Neural progenitor cell (in vitro differentiated cells): Measurements from ENCODE around the gene STOM. TPM values are rescaled to one million over a fixed set of nuclear protein-coding genes. Genes with fewer than 3 reads are reported as not detected.

Source experiments
- DNase-seq: peaks from one replicate; pipeline ENCODE4 v3.0.0-alpha.2; 2016; ENCODE audit warnings: low spot score
- H2AFZ ChIP-seq: fragments of 200-600 bp; sonication (generic); replicated peaks from 2 replicates; pipeline ENCODE4 v1.6.1; 2016; ENCODE audit warnings: antibody characterized with exemption
- H3F3A ChIP-seq: fragments of 200-600 bp; sonication (generic); 2 replicates; pipeline ENCODE4 v1.6.1; 2016; ENCODE audit warnings: antibody characterized with exemption, low read depth
- H3K27ac ChIP-seq: fragments of 200-600 bp; sonication (generic); 2 replicates; pipeline ENCODE4 v1.5.1; 2016; ENCODE audit warnings: mild to moderate bottlenecking
- H3K27me3 ChIP-seq: fragments of 200-600 bp; sonication (generic); 2 replicates; pipeline ENCODE4 v1.6.1; 2016; ENCODE audit warnings: mild to moderate bottlenecking, moderate library complexity
- H3K36me3 ChIP-seq: fragments of 200-600 bp; sonication (generic); 2 replicates; pipeline ENCODE4 v1.5.1; 2016
- H3K4me1 ChIP-seq: fragments of 200-600 bp; sonication (generic); 2 replicates; pipeline ENCODE4 v1.6.1; 2016; ENCODE audit warnings: mixed run types
- H3K4me2 ChIP-seq: fragments of 200-600 bp; sonication (generic); 2 replicates; pipeline ENCODE4 v1.6.1; 2016
- H3K4me3 ChIP-seq: fragments of 200-600 bp; sonication (generic); 2 replicates; pipeline ENCODE4 v1.5.1; 2016
- H3K79me2 ChIP-seq: fragments of 200-600 bp; sonication (generic); 2 replicates; pipeline ENCODE4 v1.6.1; 2016; ENCODE audit warnings: low read depth
- H3K9ac ChIP-seq: fragments of 200-600 bp; sonication (generic); 2 replicates; pipeline ENCODE4 v1.6.1; 2016
- H3K9me3 ChIP-seq: fragments of 200-600 bp; sonication (generic); 2 replicates; pipeline ENCODE4 v1.5.1; 2016; ENCODE audit warnings: low read depth
- H4K20me1 ChIP-seq: fragments of 200-600 bp; sonication (generic); 2 replicates; pipeline ENCODE4 v1.6.1; 2016; ENCODE audit warnings: low read depth
- H3K27ac Mint-ChIP-seq: 3 replicates; pipeline ENCODE4 v1.8.0; 2021; ENCODE audit warnings: mixed read lengths
- H3K27me3 Mint-ChIP-seq: 2 replicates; pipeline ENCODE4 v1.8.0; 2022; ENCODE audit warnings: low read depth, mild to moderate bottlenecking, inconsistent platforms, moderate library complexity, mixed read lengths; ENCODE audit not compliant: insufficient read depth
- H3K36me3 Mint-ChIP-seq: 3 replicates; pipeline ENCODE4 v1.8.0; 2021; ENCODE audit warnings: mixed read lengths
- H3K4me1 Mint-ChIP-seq: 3 replicates; pipeline ENCODE4 v1.8.0; 2021; ENCODE audit warnings: mixed read lengths
- H3K4me3 Mint-ChIP-seq: 3 replicates; pipeline ENCODE4 v1.8.0; 2021; ENCODE audit warnings: mild to moderate bottlenecking, moderate library complexity, mixed read lengths
- H3K9me3 Mint-ChIP-seq: 3 replicates; pipeline ENCODE4 v1.8.0; 2020; ENCODE audit warnings: mixed read lengths
- CTCF ChIP-seq: fragments of 200-600 bp; sonication (generic); IDR thresholded peaks from 2 replicates; pipeline ENCODE4 v1.5.1; 2017; ENCODE audit warnings: antibody characterized with exemption, mild to moderate bottlenecking
- EZH2 ChIP-seq: fragments of 200-600 bp; sonication (generic); IDR thresholded peaks from 2 replicates; pipeline ENCODE4 v1.6.1; 2017; ENCODE audit warnings: antibody characterized with exemption, mild to moderate bottlenecking, moderate library complexity
- EZH2phosphoT487 ChIP-seq: fragments of 200-600 bp; sonication (generic); IDR thresholded peaks from 2 replicates; pipeline ENCODE4 v1.6.1; 2017; ENCODE audit warnings: antibody characterized with exemption
- total RNA-seq: library from RNA; depleted of rRNA; stranded (reverse); fragments of >200 nt; gene quantifications from 2 replicates; pipeline ENCODE4 v1.2.3, GENCODE V29; 2015; ENCODE audit warnings: low replicate concordance

STOM gene
- total RNA-seq, 1 donor from 2014 or later = 99.4 TPM

- H3K36me3 Mint-ChIP-seq = peaks cover 9% of the 10 kb centered on the region
- Histone ChIP-seq H3F3A (no peaks in the 10 kb centered on the region), H3K27ac (no peak overlapping the region), H3K79me2 (no peaks in the 10 kb centered on the region), H3K4me3 (no peak overlapping the region), H3K4me1 (no peaks in the 10 kb centered on the region), H3K27me3 (no peaks in the 10 kb centered on the region), H2AFZ (no peak overlapping the region), H3K36me3 (no peaks in the 10 kb centered on the region), H4K20me1 (no peaks in the 10 kb centered on the region), H3K9ac (no peak overlapping the region), H3K4me2 (no peak overlapping the region), H3K9me3 (no peaks in the 10 kb centered on the region)
- TF ChIP-seq EZH2phosphoT487 (no peak), CTCF (no peak)
- H3K9me3 Mint-ChIP-seq = no peaks in the 10 kb centered on the region
- no peaks in the 10 kb centered on the region for H3K4me1 Mint-ChIP-seq
- H3K4me3 Mint-ChIP-seq = no peak overlapping the region
- peaks cover 5% of the 10 kb centered on the region for H3K27me3 Mint-ChIP-seq
- no peak overlapping the region for H3K27ac Mint-ChIP-seq
- DNase-seq = no peak
Measured at GRCh38 chr9:121313458-121314152, 56.4 kb downstream of the STOM start.

- no peaks in the 10 kb centered on the region for H3K9me3 Mint-ChIP-seq
- no peak for TF ChIP-seq CTCF
- TF ChIP-seq EZH2 = no peak
- no peak for TF ChIP-seq EZH2phosphoT487
- H3K4me1 ChIP-seq = no peaks in the 10 kb centered on the region
- H3K4me2 ChIP-seq = no peak overlapping the region
- H3K4me3 ChIP-seq = no peak overlapping the region
- no peak for DNase-seq
- no peaks in the 10 kb centered on the region for H3K9me3 ChIP-seq
- no peaks in the 10 kb centered on the region for H3K79me2 ChIP-seq
- H3K27me3 ChIP-seq = no peaks in the 10 kb centered on the region
- H3K27ac Mint-ChIP-seq = no peak overlapping the region
- no peak overlapping the region for H3K4me3 Mint-ChIP-seq
- H2AFZ ChIP-seq = no peak overlapping the region
- peaks cover 7% of the 10 kb centered on the region for H3K36me3 Mint-ChIP-seq
- peaks cover 5% of the 10 kb centered on the region for H3K27me3 Mint-ChIP-seq
- H3K27ac ChIP-seq = no peak overlapping the region
- H3K4me1 Mint-ChIP-seq = peaks cover 2% of the 10 kb centered on the region
- H4K20me1 ChIP-seq = no peaks in the 10 kb centered on the region
- H3F3A ChIP-seq = no peaks in the 10 kb centered on the region
- no peaks in the 10 kb centered on the region for H3K36me3 ChIP-seq
- H3K9ac ChIP-seq = no peak overlapping the region
Measured at GRCh38 chr9:121312169-121312568, 57.9 kb downstream of the STOM start.

GRCh38 chr9:121310571-121310970 lies 59.5 kb downstream of the STOM start:
- no peak for DNase-seq
- TF ChIP-seq EZH2phosphoT487 (no peak), EZH2 (no peak), CTCF (no peak)
- Histone ChIP-seq H3K36me3 (no peaks in the 10 kb centered on the region), H4K20me1 (no peaks in the 10 kb centered on the region), H3K27me3 (no peaks in the 10 kb centered on the region), H3F3A (no peaks in the 10 kb centered on the region), H2AFZ (no peak overlapping the region), H3K4me3 (no peak overlapping the region), H3K9ac (no peak overlapping the region), H3K4me2 (no peak overlapping the region), H3K27ac (no peak overlapping the region), H3K9me3 (no peaks in the 10 kb centered on the region), H3K4me1 (peaks cover 4% of the 10 kb centered on the region), H3K79me2 (no peaks in the 10 kb centered on the region)
- peaks cover 5% of the 10 kb centered on the region for H3K27me3 Mint-ChIP-seq
- H3K4me3 Mint-ChIP-seq = no peak overlapping the region
- H3K36me3 Mint-ChIP-seq = peaks cover 6% of the 10 kb centered on the region
- no peaks in the 10 kb centered on the region for H3K9me3 Mint-ChIP-seq
- H3K4me1 Mint-ChIP-seq = peaks cover 7% of the 10 kb centered on the region
- H3K27ac Mint-ChIP-seq = no peak overlapping the region
